ENCODE data around the gene RBM38.

DNA sequence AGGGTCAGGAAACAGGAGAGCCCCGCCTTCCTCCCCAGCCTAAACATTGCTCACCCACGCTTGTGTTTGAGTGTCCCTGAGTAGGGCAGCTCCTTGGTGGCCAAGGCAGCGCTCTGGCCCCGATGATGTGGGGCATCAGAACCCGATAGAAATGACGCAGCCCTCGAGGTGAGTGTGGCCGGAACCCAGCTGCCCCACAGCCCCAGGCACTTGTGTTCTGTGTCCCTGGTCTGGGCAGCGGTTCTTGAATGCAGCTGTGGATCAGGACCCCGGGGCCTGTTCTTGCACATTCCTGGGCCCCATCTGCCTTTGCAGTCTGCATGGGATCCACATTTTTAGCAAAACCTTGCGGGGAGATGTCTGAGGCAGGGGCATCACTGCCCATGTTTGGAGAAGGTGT, 12.8 kb downstream of the RBM38 start:
- TF ChIP-seq CHD2 (IDR thresholded peaks at IDR 0.05; ENCODE audit: low read length, partially characterized antibody), result no peak
- TF ChIP-seq CEBPB (IDR thresholded peaks at IDR 0.05), result no peak
